Measurements from ENCODE around the gene CCL13.

Gene CCL13

DNA sequence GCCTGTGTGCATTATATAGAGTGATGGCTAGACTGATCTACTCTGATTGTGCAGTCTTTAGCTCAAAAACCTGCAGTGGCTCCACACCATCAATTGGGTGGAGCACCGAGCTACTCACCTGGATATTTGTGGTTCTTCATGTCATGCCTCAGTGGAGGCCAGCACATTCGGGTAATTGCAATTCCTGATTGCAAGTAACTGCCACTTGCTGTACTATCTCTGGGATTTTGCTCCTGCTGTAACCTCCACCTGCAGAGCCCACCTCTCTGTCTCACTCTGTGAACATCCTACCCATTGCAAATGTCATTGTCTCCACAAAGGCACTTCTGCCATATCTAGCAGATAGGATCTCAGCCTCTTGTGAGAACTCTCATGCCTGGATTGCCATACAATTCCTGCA, 8.5 kb downstream of the CCL13 start:
- TF ChIP-seq, protein P1, sequence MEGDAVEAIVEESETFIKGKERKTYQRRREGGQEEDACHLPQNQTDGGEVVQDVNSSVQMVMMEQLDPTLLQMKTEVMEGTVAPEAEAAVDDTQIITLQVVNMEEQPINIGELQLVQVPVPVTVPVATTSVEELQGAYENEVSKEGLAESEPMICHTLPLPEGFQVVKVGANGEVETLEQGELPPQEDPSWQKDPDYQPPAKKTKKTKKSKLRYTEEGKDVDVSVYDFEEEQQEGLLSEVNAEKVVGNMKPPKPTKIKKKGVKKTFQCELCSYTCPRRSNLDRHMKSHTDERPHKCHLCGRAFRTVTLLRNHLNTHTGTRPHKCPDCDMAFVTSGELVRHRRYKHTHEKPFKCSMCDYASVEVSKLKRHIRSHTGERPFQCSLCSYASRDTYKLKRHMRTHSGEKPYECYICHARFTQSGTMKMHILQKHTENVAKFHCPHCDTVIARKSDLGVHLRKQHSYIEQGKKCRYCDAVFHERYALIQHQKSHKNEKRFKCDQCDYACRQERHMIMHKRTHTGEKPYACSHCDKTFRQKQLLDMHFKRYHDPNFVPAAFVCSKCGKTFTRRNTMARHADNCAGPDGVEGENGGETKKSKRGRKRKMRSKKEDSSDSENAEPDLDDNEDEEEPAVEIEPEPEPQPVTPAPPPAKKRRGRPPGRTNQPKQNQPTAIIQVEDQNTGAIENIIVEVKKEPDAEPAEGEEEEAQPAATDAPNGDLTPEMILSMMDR (IDR thresholded peaks at IDR 0.05): no peak

DNA sequence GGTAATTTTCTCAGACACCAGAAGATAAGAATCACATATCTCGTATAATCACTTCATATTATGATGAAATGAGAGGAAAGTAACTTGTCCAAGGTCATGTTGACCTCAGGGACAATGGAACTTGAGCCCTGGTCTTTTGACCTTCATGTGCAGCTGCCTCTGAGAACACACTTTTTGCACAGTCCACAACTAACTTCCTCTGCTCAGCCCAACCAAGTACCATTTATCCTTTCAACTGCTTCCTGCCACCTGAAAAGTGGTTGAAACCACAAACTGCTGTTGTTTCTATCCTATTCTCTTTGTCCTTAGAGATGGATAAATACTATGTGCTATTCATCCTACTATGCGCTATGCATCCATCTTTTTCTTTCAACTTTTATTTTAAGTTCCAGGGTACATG, 9.1 kb downstream of the CCL13 start:
- TF ChIP-seq, protein P1 (IDR thresholded peaks at IDR 0.05): no peak

DNA sequence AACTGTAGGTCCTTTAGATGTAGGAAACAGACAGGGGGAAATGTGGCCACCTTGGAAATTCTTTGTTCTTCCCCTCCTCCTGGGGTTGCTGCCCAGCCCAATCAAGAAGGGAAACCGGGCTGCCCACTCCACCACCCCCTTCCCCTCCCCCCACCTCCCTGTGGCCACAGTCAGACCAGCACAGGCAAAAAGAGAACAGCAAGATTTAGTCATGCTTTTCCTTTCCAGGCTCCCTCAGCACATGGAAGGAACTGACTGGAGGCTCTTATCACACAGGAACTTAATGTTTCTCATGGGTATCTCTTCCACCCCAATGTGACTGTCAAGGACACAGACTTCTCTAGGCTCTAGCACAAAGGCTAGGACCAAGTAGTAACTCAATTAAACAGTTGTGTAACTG, 9.7 kb downstream of the CCL13 start:
- TF ChIP-seq, protein P1 (IDR thresholded peaks at IDR 0.05): no peak

DNA sequence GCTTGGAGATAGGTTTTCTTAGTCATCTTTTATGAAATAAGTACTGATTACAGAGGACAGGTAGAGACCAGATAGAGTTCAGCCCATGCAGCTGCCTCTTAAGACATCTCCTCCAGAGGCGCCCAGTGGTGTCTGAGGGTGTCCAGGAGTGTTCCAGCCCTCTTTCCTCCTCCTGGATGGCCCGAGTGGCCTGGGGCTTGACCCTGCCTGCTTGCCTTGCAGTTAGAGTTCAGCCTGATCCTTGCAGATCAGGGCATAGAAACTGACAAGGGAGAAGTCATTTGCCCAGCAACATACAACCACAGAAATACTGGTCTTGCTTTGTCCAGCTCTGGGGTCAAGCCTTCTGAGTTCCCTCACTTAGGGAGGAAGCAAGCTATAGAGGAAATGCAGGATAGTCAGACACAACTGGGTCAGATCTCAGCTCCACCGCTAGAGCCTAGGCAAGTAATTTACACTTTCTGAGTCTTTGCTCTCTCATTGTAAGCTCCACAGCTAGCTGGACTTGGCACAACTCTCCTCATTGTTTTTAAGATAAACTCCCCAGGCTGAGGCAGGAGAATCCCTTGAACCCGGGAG, 10.3 kb downstream of the CCL13 start:
- TF ChIP-seq, protein P1 (IDR thresholded peaks at IDR 0.05): no peak

DNA sequence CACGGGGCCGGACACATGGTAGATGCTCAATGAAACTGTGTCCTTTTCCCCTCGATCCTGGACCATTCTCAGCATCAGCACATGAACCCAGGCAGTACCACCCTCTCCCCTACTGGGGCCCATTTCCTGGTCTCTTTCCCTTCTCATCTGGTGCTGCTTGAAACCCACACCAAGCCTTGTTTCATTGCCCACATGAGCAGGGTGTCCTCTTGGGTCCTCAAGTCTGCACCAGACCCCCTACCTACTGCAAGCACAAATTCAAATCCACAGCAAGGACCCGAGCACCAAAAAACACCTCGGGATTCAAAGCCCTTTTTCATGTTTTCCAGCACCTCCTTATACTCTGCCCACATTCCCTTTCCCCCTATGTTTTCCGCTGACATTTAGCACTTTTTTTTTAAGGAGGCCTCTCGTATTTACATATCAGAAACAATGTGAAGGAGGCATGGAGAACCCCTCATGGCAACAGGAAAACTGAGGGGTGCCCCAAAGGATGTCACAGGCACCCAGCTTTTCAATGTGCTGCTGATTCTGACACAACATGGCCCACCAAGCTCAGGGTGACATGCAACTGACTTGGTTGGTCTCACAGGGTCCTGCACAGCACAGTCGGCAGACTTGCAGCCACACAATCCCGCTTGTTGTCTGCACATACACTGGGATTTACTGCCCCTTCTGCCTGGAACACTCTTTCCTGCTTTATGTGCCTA, 11.4 kb downstream of the CCL13 start:
- TF ChIP-seq, protein P1 (IDR thresholded peaks at IDR 0.05): no peak

DNA sequence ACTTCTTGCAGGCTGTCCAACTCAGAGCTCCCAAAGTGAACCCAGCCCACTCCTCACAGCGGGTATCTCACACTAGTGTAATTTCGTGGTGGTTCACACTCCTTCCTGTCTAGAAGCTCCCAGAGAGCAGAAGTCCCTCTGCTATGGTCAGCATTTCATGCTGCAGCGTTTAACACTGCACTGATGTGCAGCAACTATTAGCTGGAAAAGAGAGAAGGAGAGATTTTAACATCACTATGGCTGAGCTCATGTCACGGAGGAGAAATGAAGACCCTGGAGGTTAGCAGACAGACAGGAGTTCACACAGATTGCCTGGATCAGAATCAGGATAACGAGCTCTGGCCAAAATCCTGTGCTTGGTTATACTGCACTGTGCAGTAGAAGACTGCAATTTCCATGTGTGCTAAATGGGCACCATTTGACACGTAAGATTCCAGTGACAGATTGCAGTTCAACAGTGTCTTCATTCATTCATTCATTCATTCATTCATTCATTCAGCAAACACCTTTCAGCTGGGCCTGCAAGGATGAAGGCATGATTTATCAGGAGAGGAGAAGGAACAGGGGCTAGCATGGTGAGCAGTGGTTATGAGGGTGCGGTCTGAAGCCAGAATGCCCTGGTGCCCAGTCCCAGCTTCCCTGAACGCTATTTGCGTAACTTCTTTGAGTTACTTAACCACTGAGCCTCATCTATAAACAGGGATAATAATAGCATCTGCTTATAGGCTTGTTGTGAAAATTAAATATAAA, 12.1 kb downstream of the CCL13 start:
- TF ChIP-seq, protein P1 (IDR thresholded peaks at IDR 0.05): no peak

DNA sequence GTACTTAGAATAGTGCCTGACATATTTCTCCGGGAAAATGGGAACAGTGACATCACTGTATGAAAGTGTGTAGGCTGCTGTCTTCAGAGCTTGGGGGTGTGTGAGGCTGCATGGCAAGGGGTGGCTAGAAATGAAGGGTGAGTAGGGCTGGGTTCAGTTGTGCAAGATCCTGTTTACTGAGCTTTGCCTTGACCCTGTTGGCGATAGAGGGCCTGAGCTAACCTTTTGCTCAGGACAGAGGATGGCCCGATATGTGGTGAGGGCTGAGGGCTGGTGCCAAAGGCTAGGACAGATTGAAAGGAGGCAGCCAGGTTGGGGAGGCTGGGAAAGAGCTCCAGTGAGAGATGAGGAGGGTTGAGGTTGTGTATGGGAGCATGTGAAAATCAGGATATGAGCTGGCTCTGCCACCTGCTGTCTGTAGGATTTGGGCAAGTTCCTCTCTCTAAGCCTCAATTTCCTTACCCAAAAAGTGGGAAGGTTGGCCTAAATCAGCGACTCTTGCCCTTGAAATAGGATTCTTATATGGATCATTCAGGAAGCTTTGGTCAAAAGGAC, 12.7 kb downstream of the CCL13 start:
- TF ChIP-seq, protein P1 (IDR thresholded peaks at IDR 0.05): no peak

Measured in LNCAP (cell line).